Ishikawa (cell line): ENCODE data around the gene NOS1.

Experiments used
- CEBPB ChIP-seq: IDR thresholded peaks from 2 replicates; pipeline ENCODE4 v1.6.1; 2012
- EGR1 ChIP-seq: IDR thresholded peaks from 2 replicates; pipeline ENCODE4 v1.6.1; 2012
- EP300 ChIP-seq: IDR thresholded peaks from 2 replicates; pipeline ENCODE4 v1.6.1; 2012; ENCODE audit warnings: borderline replicate concordance
- FOXM1 ChIP-seq: IDR thresholded peaks from 2 replicates; pipeline ENCODE4 v1.6.1; 2012; ENCODE audit warnings: low read depth, borderline replicate concordance
- MAX ChIP-seq: IDR thresholded peaks from 2 replicates; pipeline ENCODE4 v1.6.1; 2012
- RAD21 ChIP-seq: IDR thresholded peaks from 2 replicates; pipeline ENCODE4 v1.6.1; 2012; ENCODE audit warnings: low read depth
- REST ChIP-seq: IDR thresholded peaks from 2 replicates; pipeline ENCODE4 v1.6.1; 2012; ENCODE audit warnings: low read depth, mild to moderate bottlenecking
- TAF1 ChIP-seq: IDR thresholded peaks from 2 replicates; pipeline ENCODE4 v1.6.1; 2012; ENCODE audit warnings: low read depth, mild to moderate bottlenecking
- TEAD4 ChIP-seq: IDR thresholded peaks from 2 replicates; pipeline ENCODE4 v1.6.1; 2012
- USF1 ChIP-seq: IDR thresholded peaks from 2 replicates; pipeline ENCODE4 v1.6.1; 2012
- YY1 ChIP-seq: IDR thresholded peaks from 2 replicates; pipeline ENCODE4 v1.6.1; 2012; ENCODE audit warnings: low read depth
- ZBTB7A ChIP-seq: IDR thresholded peaks from 2 replicates; pipeline ENCODE4 v1.6.1; 2012; ENCODE audit warnings: low read depth

- TF ChIP-seq TAF1 (no peak), EGR1 (no peak), EP300 (no peak), MAX (no peak), REST (no peak), USF1 (no peak), YY1 (no peak), TEAD4 (no peak), CEBPB (no peak), RAD21 (no peak), ZBTB7A (no peak), FOXM1 (no peak)
Observed at GRCh38 chr12:117234441-117234840, 127.0 kb downstream of the NOS1 start.
